Measurements from ENCODE around the gene DOP1B.

Gene DOP1B, protein sequence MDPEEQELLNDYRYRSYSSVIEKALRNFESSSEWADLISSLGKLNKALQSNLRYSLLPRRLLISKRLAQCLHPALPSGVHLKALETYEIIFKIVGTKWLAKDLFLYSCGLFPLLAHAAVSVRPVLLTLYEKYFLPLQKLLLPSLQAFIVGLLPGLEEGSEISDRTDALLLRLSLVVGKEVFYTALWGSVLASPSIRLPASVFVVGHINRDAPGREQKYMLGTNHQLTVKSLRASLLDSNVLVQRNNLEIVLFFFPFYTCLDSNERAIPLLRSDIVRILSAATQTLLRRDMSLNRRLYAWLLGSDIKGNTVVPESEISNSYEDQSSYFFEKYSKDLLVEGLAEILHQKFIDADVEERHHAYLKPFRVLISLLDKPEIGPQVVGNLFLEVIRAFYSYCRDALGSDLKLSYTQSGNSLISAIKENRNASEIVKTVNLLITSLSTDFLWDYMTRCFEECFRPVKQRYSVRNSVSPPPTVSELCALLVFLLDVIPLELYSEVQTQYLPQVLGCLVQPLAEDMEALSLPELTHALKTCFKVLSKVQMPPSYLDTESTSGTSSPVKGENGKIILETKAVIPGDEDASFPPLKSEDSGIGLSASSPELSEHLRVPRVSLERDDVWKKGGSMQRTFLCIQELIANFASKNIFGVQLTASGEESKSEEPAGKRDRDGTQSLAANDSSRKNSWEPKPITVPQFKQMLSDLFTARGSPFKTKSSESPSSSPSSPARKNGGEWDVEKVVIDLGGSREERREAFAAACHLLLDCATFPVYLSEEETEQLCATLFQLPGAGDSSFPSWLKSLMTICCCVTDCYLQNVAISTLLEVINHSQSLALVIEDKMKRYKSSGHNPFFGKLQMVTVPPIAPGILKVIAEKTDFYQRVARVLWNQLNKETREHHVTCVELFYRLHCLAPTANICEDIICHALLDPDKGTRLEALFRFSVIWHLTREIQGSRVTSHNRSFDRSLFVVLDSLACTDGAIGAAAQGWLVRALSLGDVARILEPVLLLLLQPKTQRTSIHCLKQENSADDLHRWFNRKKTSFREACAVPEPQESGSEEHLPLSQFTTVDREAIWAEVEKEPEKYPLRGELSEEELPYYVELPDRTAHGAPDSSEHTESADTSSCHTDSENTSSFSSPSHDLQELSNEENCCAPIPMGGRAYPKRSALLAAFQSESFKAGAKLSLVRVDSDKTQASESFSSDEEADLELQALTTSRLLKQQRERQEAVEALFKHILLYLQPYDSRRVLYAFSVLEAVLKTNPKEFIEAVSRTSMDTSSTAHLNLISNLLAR (N-terminal part only)

GRCh38 chr21:36156815-36157670, at the start of gene DOP1B:
Gene DOP1B, plus strand, starts transcription at chr21:36156824. Its CDS starts 7,910 bp downstream, at chr21:36164734.
- peak; percentile 58 for TF ChIP-seq ZFX (IDR thresholded peaks at IDR 0.05)
- no peak for TF ChIP-seq CTCF (conservative IDR thresholded peaks at IDR 0.05)
- peak within 1 kb of the TSS; percentile 93 for H3K27ac ChIP-seq

DNA sequence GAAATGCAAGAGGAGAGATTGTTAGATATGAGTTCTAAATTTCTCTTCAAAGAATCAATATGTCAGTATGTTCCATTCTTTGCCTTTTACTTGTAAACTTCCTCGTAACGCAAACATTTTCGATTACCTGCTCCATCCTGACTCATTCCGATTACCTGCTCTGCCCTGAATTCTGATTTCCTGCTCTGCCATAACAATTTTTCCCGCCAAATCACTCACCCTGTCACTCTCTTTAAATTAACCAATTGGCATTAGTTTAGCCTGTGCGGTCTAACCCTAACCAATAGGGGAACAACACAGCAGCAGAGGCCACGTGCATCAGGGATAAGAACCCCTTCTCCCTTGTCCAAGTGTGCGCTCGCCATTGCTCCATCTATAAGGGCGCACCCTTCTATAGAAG, 46.8 kb upstream of the DOP1B start:
- TF ChIP-seq ZFX (IDR thresholded peaks at IDR 0.05) (no peak), CTCF (conservative IDR thresholded peaks at IDR 0.05) (no peak)
- H3K27ac ChIP-seq: no peak overlapping the region

GRCh38 chr21:36111238-36111637, 45.4 kb upstream of the DOP1B start:
- no peak for TF ChIP-seq ZFX (IDR thresholded peaks at IDR 0.05)
- TF ChIP-seq CTCF (conservative IDR thresholded peaks at IDR 0.05): no peak
- no peak overlapping the region for H3K27ac ChIP-seq

DNA sequence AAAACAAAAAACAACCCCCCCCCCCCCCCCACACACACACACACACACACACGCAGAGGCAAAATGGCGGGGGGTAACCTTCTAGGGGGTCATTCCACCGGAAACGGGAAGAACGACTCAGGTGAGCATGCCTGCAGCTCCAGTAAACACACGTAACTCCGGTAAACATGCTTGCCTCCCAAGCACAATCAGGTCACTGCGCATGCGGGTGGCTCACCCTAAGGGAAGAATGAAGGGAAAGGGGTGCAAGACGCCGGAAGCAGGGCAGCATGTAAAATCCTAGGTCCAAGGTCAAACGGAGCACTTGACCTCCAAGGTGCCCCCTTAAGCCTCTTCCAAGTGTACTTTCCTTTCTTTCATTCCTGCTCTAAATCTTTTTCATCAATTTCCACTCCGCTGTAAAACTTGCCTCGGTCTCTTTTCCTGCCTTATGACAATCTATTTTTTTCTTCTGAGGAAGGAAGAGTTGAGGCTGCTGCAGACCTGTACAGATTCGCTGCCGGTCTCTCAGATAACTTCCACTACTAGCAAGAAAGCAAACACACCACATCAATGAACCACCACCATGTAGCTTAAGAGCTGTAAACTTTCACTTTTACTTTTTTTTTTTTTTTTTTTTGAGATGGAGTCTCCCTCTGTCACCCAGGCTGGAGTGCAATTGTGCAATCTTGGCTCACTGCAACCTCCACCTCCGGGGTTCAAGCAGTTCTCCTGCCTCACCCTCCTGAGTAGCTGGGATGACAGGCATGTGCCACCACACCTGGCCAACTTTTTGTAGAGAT, 42.8 kb upstream of the DOP1B start:
- no peak overlapping the region; the same call in 1 of the 2 replicates for H3K27ac ChIP-seq
- no peak for TF ChIP-seq ZFX (IDR thresholded peaks at IDR 0.05)
- TF ChIP-seq CTCF (conservative IDR thresholded peaks at IDR 0.05): no peak

GRCh38 chr21:36115138-36115730, 41.4 kb upstream of the DOP1B start:
- TF ChIP-seq ZFX (IDR thresholded peaks at IDR 0.05) (no peak), CTCF (conservative IDR thresholded peaks at IDR 0.05) (no peak)
- H3K27ac ChIP-seq: no peak overlapping the region

Data from C4-2B (cell line).